Prostate gland (tissue), 2 donors: ENCODE measurements around the gene ZSCAN20.

Source experiments
- CTCF ChIP-seq, 4 experiments: fragments of 200-600 bp in 2 of 4; fragments of 450-650 bp in 2 of 4; sonication (generic) in 2 of 4; IDR thresholded peaks; 1 replicate in 3 of 4; 2 replicates in 1 of 4; pipeline ENCODE4 v1.5.1; 2016 to 2019; ENCODE audit warnings: antibody characterized with exemption in 4 of 4, mild to moderate bottlenecking in 2 of 4, moderate library complexity in 2 of 4
- POLR2AphosphoS5 ChIP-seq: sonication (generic); formaldehyde crosslinking; IDR thresholded peaks from one replicate; pipeline ENCODE4 v1.6.1; 2017; ENCODE audit warnings: antibody characterized with exemption

GRCh38 chr1:33532250-33532649 is 59.8 kb downstream of the ZSCAN20 start:
- TF ChIP-seq POLR2AphosphoS5: no peak
- TF ChIP-seq CTCF (IDR thresholded peaks at IDR 0.05): no peak
